HL-60 (cell line): ENCODE data around the gene NOTUM.

ENCODE experiments used
- CTCF ChIP-seq: IDR thresholded peaks from one replicate; pipeline ENCODE4 v1.5.1; 2011; ENCODE audit warnings: low read length, control low read depth, inconsistent platforms; ENCODE audit not compliant: insufficient read depth
- POLR2AphosphoS5 ChIP-seq: IDR thresholded peaks from 2 replicates; pipeline ENCODE4 v1.6.1; 2012; ENCODE audit warnings: low read depth

- no peak for TF ChIP-seq CTCF
- no peak for TF ChIP-seq POLR2AphosphoS5
Observed at GRCh38 chr17:81939218-81939617, 21.8 kb downstream of the NOTUM start.
